Measurements from ENCODE around the gene CHD6.

- TF ChIP-seq CTCF (IDR thresholded peaks at IDR 0.05; ENCODE audit: low read depth, low read length, missing input control) (no peak), REST (IDR thresholded peaks at IDR 0.05) (no peak), RAD21 (IDR thresholded peaks at IDR 0.05) (no peak), EGR1 (IDR thresholded peaks at IDR 0.05; ENCODE audit: low read depth in 2 of 2) (no peak), JUND (IDR thresholded peaks at IDR 0.05) (no peak), SP1 (IDR thresholded peaks at IDR 0.05) (no peak), FOXA1 (IDR thresholded peaks at IDR 0.05) (no peak), HNF4A (conservative IDR thresholded peaks at IDR 0.05) (no peak), GABPA (IDR thresholded peaks at IDR 0.05 in 1 of 2, conservative IDR thresholded peaks at IDR 0.05 in 1 of 2) (no peak), MAX (IDR thresholded peaks at IDR 0.05) (no peak), NR2F2 (IDR thresholded peaks at IDR 0.05) (no peak), FOXA2 (IDR thresholded peaks at IDR 0.05) (no peak)
Measured at GRCh38 chr20:41638456-41638855, 20.3 kb upstream of the CHD6 start.

Measured in liver (tissue), 3 donors.